Bronchial epithelial cell (primary cell): ENCODE measurements around the gene VEPH1. TPM values are rescaled to one million over a fixed set of nuclear protein-coding genes. Genes with fewer than 3 reads are reported as not detected.
A peak's percentile ranks its signal among the peaks of the same experiment; 100 is the strongest.

ENCODE experiments used
- DNase-seq: peaks from one replicate; pipeline ENCODE4 v3.0.0-alpha.2; 2010; ENCODE audit warnings: low read depth
- FAIRE-seq: peaks from 2 replicates; lab custom pipeline; 2011; peaks lifted over from hg19 to GRCh38; lab: Jason Lieb, UNC
- H3K27me3 ChIP-seq: 2 replicates; pipeline ENCODE4 v1.5.1; 2011; ENCODE audit warnings: low read length; ENCODE audit not compliant: control insufficient read depth, insufficient read depth
- H3K36me3 ChIP-seq: 2 replicates; pipeline ENCODE4 v1.5.1; 2011; ENCODE audit warnings: low read length; ENCODE audit not compliant: control insufficient read depth, insufficient read depth
- H3K4me3 ChIP-seq: 2 replicates; pipeline ENCODE4 v1.5.1; 2011; ENCODE audit warnings: mild to moderate bottlenecking, low read depth, low read length, control low read depth
- total RNA-seq: library from RNA; depleted of rRNA; stranded (reverse); fragments of >200 nt; gene quantifications from 2 replicates; pipeline ENCODE4 v1.2.1, GENCODE V29; 2014
- TF ChIP-seq, protein P1 (sequence below): IDR thresholded peaks from 2 replicates; pipeline ENCODE4 v1.5.1; 2011; ENCODE audit warnings: mild to moderate bottlenecking, moderate library complexity, low read length, control low read depth, inconsistent platforms; ENCODE audit not compliant: insufficient read depth, severe bottlenecking

The VEPH1 gene
- total RNA-seq, 1 donor from 2014 or later, result 1.3 TPM

- Histone ChIP-seq H3K36me3 (no peaks in the 10 kb centered on the region), H3K4me3 (no peak overlapping the region), H3K27me3 (no peaks in the 10 kb centered on the region)
- DNase-seq, result no peak
- TF ChIP-seq, protein P1, sequence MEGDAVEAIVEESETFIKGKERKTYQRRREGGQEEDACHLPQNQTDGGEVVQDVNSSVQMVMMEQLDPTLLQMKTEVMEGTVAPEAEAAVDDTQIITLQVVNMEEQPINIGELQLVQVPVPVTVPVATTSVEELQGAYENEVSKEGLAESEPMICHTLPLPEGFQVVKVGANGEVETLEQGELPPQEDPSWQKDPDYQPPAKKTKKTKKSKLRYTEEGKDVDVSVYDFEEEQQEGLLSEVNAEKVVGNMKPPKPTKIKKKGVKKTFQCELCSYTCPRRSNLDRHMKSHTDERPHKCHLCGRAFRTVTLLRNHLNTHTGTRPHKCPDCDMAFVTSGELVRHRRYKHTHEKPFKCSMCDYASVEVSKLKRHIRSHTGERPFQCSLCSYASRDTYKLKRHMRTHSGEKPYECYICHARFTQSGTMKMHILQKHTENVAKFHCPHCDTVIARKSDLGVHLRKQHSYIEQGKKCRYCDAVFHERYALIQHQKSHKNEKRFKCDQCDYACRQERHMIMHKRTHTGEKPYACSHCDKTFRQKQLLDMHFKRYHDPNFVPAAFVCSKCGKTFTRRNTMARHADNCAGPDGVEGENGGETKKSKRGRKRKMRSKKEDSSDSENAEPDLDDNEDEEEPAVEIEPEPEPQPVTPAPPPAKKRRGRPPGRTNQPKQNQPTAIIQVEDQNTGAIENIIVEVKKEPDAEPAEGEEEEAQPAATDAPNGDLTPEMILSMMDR, result no peak
- FAIRE-seq, result no peak
Measured at GRCh38 chr3:157495846-157496245, 7.4 kb downstream of the VEPH1 start.

- TF ChIP-seq, protein P1, result no peak
- FAIRE-seq, result no peak
- H3K27me3 ChIP-seq, result no peaks in the 10 kb centered on the region
Measured at GRCh38 chr3:157494581-157495281, 8.5 kb downstream of the VEPH1 start.

GRCh38 chr3:157493627-157494550 lies 9.3 kb downstream of the VEPH1 start:
- H3K4me3 ChIP-seq, result no peak overlapping the region
- no peaks in the 10 kb centered on the region for H3K36me3 ChIP-seq
- FAIRE-seq (no peak), DNase-seq (peak; percentile 55)
- no peaks in the 10 kb centered on the region for H3K27me3 ChIP-seq
- TF ChIP-seq, protein P1, result peak; percentile 58

More at GRCh38 chr3:157494581-157495281, 8.5 kb downstream of the VEPH1 start:
- no peak for DNase-seq
- H3K4me3 ChIP-seq, result no peak overlapping the region
- no peaks in the 10 kb centered on the region for H3K36me3 ChIP-seq

DNA sequence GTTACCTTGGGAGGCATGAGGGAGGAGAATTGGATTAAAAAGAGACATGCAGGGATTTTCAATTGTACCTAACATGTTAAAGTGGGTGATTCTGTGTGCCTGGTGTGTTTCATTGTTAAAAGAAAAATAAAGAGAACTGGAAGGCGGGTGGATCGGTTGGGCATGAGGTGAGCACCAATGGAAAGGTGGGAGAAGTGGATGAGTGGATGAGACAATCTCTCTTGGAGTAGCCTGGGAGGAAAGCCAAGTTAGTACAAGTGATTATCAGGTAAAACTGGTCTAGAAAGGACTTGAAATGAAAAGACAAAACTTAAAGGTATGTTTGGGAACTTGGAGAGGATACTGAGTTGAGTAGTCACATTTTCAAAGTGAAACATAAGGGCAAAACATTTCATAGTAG lies 12.1 kb downstream of the VEPH1 start:
- no peaks in the 10 kb centered on the region for H3K27me3 ChIP-seq
- no peak for FAIRE-seq
- DNase-seq, result peak; percentile 13
- TF ChIP-seq, protein P1, result no peak
- no peak overlapping the region for H3K4me3 ChIP-seq
- H3K36me3 ChIP-seq, result no peaks in the 10 kb centered on the region

- DNase-seq, result no peak
- Histone ChIP-seq H3K4me3 (no peak overlapping the region), H3K36me3 (no peaks in the 10 kb centered on the region), H3K27me3 (no peaks in the 10 kb centered on the region)
- TF ChIP-seq, protein P1, result no peak
- no peak for FAIRE-seq
Measured at GRCh38 chr3:157488144-157488543, 15.1 kb downstream of the VEPH1 start.
